ENCODE measurements around the gene BRPF1. TPM values are rescaled to one million over a fixed set of nuclear protein-coding genes. Genes with fewer than 3 reads are reported as not detected.

The BRPF1 gene
- total and polyA plus RNA-seq, 10 of the 15 experiments (the other 5 are each of a cell fraction or from before 2014, with no cell fraction given) = 1.2 to 25.3 (median 13.6) TPM

- no peak for TF ChIP-seq PRDM15 (CRISPR knock-in tag; IDR thresholded peaks at IDR 0.05)
- peak; percentile 64 for TF ChIP-seq E2F8 (IDR thresholded peaks at IDR 0.05; ENCODE audit: low read depth, partially characterized antibody)
- no peak for TF ChIP-seq BRCA1 (IDR thresholded peaks at IDR 0.05; ENCODE audit: low read depth, low read length)
- TF ChIP-seq PBX3 (IDR thresholded peaks at IDR 0.05; ENCODE audit: insufficient replicate concordance, low read depth, low read length) = peak; percentile 4
- no peak for TF ChIP-seq ZNF384 (IDR thresholded peaks at IDR 0.05; ENCODE audit: borderline replicate concordance, low read depth, low read length)
- no peak for TF ChIP-seq RAD21 (IDR thresholded peaks at IDR 0.05; ENCODE audit: insufficient read depth, low read depth, low read length)
- no peak for TF ChIP-seq ZBTB33 (IDR thresholded peaks at IDR 0.05)
- TF ChIP-seq E2F4 (IDR thresholded peaks at IDR 0.05; ENCODE audit: low read depth, low read length) = 0 out of 2 replicates have a peak, but pooled peaks have one; percentile 3
- peak in 1 of 2 experiments; percentile 87; a peak in 2 of 3 replicates for TF ChIP-seq EGR1 (IDR thresholded peaks at IDR 0.05; ENCODE audit: borderline replicate concordance in 1 of 2, low read depth in 2 of 2, low read length in 2 of 2)
- 0 out of 2 replicates have a peak, but pooled peaks have one; percentile 75 for TF ChIP-seq HDGF (IDR thresholded peaks at IDR 0.05)
- peak; percentile 93 for TF ChIP-seq MLLT1 (IDR thresholded peaks at IDR 0.05)
- no peak for TF ChIP-seq RBBP5 (conservative IDR thresholded peaks at IDR 0.05)
- peak; percentile 72 for TF ChIP-seq MXI1 (IDR thresholded peaks at IDR 0.05; ENCODE audit: low read depth, low read length)
- no peak for TF ChIP-seq ZNF274 (IDR thresholded peaks at IDR 0.05; ENCODE audit: insufficient read depth, insufficient read length)
- no peak for TF ChIP-seq POU2F2 (IDR thresholded peaks at IDR 0.05; ENCODE audit: borderline replicate concordance, low read depth, low read length)
These were observed 18.4 kb downstream of the BRPF1 start, which contains the start of gene OGG1 (continued) for GRCh38 chr3:9749645-9750555.

All from GM12878 (cell line).